PFSK-1 (cell line): ENCODE results near the gene CFAP299.

Experiments
- POLR2AphosphoS5 ChIP-seq: IDR thresholded peaks from 2 replicates; pipeline ENCODE4 v1.6.1; 2012; ENCODE audit warnings: low read depth, mild to moderate bottlenecking, control low read depth, low read length, moderate library complexity
- REST ChIP-seq, 2 experiments: IDR thresholded peaks; 2 replicates each; pipeline versions ENCODE4 v1.6.1 to v1.8.0; 2011 to 2012; ENCODE audit warnings: low read depth in 2 of 2, low read length in 2 of 2, control low read depth in 1 of 2, inconsistent platforms in 1 of 2, mild to moderate bottlenecking in 1 of 2, moderate library complexity in 1 of 2; ENCODE audit not compliant: insufficient read depth in 1 of 2
- SIN3A ChIP-seq: IDR thresholded peaks from 2 replicates; pipeline ENCODE4 v1.6.1; 2012; ENCODE audit warnings: mild to moderate bottlenecking, low read length, moderate library complexity, borderline replicate concordance; ENCODE audit not compliant: insufficient read depth
- TAF1 ChIP-seq: IDR thresholded peaks from 2 replicates; pipeline ENCODE4 v1.6.1; 2012; ENCODE audit warnings: low read length, control low read depth, borderline replicate concordance; ENCODE audit not compliant: insufficient read depth

GRCh38 chr4:80492761-80493160, 157.2 kb downstream of the CFAP299 start:
- TF ChIP-seq POLR2AphosphoS5 (no peak), SIN3A (no peak), REST (IDR thresholded peaks at IDR 0.05; ENCODE audit: insufficient read depth in 1 of 2, low read depth in 2 of 2, low read length in 2 of 2) (no peak), TAF1 (no peak)
